CD8-positive, alpha-beta memory T cell (primary cell): ENCODE results near the gene LRGUK. TPM values are rescaled to one million over a fixed set of nuclear protein-coding genes. Genes with fewer than 3 reads are reported as not detected.
"Not testable (repeated sequence)": the region's sequence is repeated elsewhere in the genome, so short reads cannot be mapped to it uniquely, and the experiment has no call there.

Experiments
- CTCF ChIA-PET: fragments of 350-600 bp; sonication (Branson Sonifier 250); formaldehyde crosslinking; loops from one replicate; lab custom pipeline; 2021; ENCODE audit warnings: antibody characterized with exemption; lab: Charles Lee
- POLR2A ChIA-PET: fragments of 350-600 bp; sonication (Branson Sonifier 250); formaldehyde crosslinking; loops from one replicate; lab custom pipeline; 2021; ENCODE audit warnings: antibody characterized with exemption; lab: Charles Lee
- DNase-seq, 5 donors: peaks; one replicate each; pipeline versions ENCODE4 v3.0.0 to v3.0.0-alpha.2; 2020 to 2022; ENCODE audit warnings: mixed read lengths in 1 of 5
- H3K27ac ChIP-seq: one replicate; pipeline ENCODE4 v1.7.0; 2013; ENCODE audit warnings: low read depth, mild to moderate bottlenecking, low read length, moderate library complexity
- H3K27me3 ChIP-seq: 2 replicates; pipeline ENCODE4 v1.7.0; 2013; ENCODE audit warnings: low read length, mild to moderate bottlenecking; ENCODE audit not compliant: insufficient read depth, poor library complexity, severe bottlenecking
- H3K36me3 ChIP-seq: 2 replicates; pipeline ENCODE4 v1.7.0; 2013; ENCODE audit warnings: mild to moderate bottlenecking, low read length, moderate library complexity; ENCODE audit not compliant: insufficient read depth
- H3K4me1 ChIP-seq: 2 replicates; pipeline ENCODE4 v1.7.0; 2013; ENCODE audit warnings: mild to moderate bottlenecking, low read length, moderate library complexity; ENCODE audit not compliant: insufficient read depth
- H3K4me3 ChIP-seq: 2 replicates; pipeline ENCODE4 v1.7.0; 2013; ENCODE audit warnings: mild to moderate bottlenecking, low read length
- H3K9me3 ChIP-seq: 2 replicates; pipeline ENCODE4 v1.7.0; 2013; ENCODE audit warnings: mild to moderate bottlenecking, low read length
- H3K27ac Mint-ChIP-seq, 8 donors: one replicate each; pipeline ENCODE4 v1.8.0; 2020 to 2021; ENCODE audit warnings: mixed read lengths in 8 of 8, mild to moderate bottlenecking in 6 of 8, inconsistent platforms in 3 of 8, moderate library complexity in 3 of 8
- H3K27me3 Mint-ChIP-seq, 2 donors: one replicate each; pipeline ENCODE4 v1.8.0; 2020 to 2021; ENCODE audit warnings: mixed read lengths in 2 of 2, mild to moderate bottlenecking in 1 of 2, moderate library complexity in 1 of 2
- H3K36me3 Mint-ChIP-seq, 3 donors: one replicate each; pipeline ENCODE4 v1.8.0; 2020 to 2021; ENCODE audit warnings: mixed read lengths in 3 of 3, inconsistent platforms in 1 of 3, mild to moderate bottlenecking in 1 of 3
- H3K4me1 Mint-ChIP-seq, 3 donors: one replicate each; pipeline ENCODE4 v1.8.0; 2020 to 2021; ENCODE audit warnings: mixed read lengths in 3 of 3, inconsistent platforms in 1 of 3, mild to moderate bottlenecking in 1 of 3
- H3K4me3 Mint-ChIP-seq, 7 donors: one replicate each; pipeline ENCODE4 v1.8.0; 2020 to 2021; ENCODE audit warnings: mixed read lengths in 7 of 7, mild to moderate bottlenecking in 6 of 7, moderate library complexity in 4 of 7, inconsistent platforms in 2 of 7
- H3K9me3 Mint-ChIP-seq, 5 donors: one replicate each; pipeline ENCODE4 v1.8.0; 2020 to 2022; ENCODE audit warnings: mixed read lengths in 5 of 5, mild to moderate bottlenecking in 3 of 5, moderate library complexity in 2 of 5, inconsistent platforms in 1 of 5
- polyA plus RNA-seq: library from polyadenylated mRNA; unstranded; fragments of 300-500 nt; fragmentation: Illumina TruSeq; gene quantifications from one replicate; pipeline ENCODE4 v1.2.3, GENCODE V29; 2021
- total RNA-seq, 2 experiments: library from RNA; stranded (reverse); gene quantifications; one replicate each; pipeline ENCODE4 v1.2.3, GENCODE V29; 2021

Gene LRGUK
- total and polyA plus RNA-seq, 3 experiments from 2014 or later = 0.18 to 0.31 TPM; not detected in 1

DNA sequence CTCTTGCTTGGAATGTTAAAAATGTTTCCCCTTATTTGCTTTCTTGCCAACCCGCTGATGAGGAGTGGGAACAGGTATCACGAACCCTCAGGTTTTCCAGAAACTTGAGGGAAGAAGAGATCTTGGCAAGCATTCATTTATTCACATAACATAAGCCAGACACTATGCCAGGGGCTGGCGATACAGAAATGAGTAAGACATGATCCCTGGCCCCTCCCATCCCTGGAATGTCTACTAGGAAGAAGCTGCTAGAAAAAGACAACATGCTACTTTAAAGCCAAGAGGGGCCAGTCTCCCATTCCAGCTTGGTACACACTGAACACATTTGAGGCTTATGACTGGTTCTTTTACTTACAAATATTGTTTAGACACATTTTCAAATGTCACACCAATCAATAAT lies 163.1 kb downstream of the LRGUK start:
- CTCF ChIA-PET = no interaction called here
- Histone ChIP-seq H3K4me1 (no peaks in the 10 kb centered on the region), H3K9me3 (no peaks in the 10 kb centered on the region), H3K36me3 (peaks cover 10% of the 10 kb centered on the region), H3K27me3 (no peaks in the 10 kb centered on the region), H3K4me3 (no peak overlapping the region), H3K27ac (no peak overlapping the region)
- Mint-ChIP-seq H3K4me1 (no peaks in the 10 kb centered on the region), H3K27ac (no peak overlapping the region), H3K9me3 (no peaks in the 10 kb centered on the region), H3K36me3 (peaks cover 12 to 28% (median 15%) of the 10 kb centered on the region in 3 donors), H3K27me3 (no peaks in the 10 kb centered on the region), H3K4me3 (no peak overlapping the region)
- no peak for DNase-seq
- POLR2A ChIA-PET = no interaction called here

DNA sequence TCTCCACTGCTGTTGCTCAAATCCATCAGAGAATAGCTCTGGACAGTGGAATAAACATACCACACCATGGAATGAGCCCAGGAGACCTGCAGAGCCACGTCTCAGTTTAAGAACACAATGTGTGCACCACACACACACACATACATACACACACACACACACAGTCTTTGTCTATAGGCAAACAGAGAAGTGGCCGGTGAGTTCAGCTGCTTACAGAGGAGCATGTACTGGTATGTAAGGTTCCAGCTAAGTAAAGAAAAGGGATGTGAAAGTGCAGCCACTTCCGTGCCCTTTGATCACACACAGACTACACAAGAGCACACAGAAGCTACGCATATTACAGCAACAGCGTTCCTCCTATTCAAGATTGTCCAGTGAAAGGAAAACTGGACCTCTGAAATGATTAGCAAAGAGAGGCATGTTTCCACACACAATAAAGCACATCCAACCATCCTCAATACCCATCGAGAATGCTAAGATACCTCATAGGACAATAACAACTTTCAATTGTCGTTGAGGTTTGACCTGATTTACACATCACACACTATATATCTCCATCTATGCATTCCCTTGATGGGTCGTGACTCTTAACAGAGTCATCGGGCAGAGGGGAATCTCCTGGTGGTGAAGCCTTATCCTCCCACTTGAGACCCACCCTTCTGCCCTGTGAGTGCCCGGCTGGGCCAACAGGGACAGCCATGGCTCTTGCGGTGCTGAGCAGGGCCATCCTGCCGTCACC lies 166.0 kb downstream of the LRGUK start:
- no peaks in the 10 kb centered on the region for H3K27me3 ChIP-seq
- peaks cover 10% of the 10 kb centered on the region for H3K36me3 ChIP-seq
- Mint-ChIP-seq H3K9me3 (no peaks in the 10 kb centered on the region), H3K4me1 (no peaks in the 10 kb centered on the region), H3K27ac (peak overlapping the region in 1 of 8 donors; percentile 23), H3K4me3 (no peak overlapping the region), H3K27me3 (no peaks in the 10 kb centered on the region), H3K36me3 (peaks cover 20 to 50% (median 25%) of the 10 kb centered on the region in 3 donors)
- POLR2A ChIA-PET = no interaction called here
- DNase-seq = no peak
- H3K9me3 ChIP-seq = no peaks in the 10 kb centered on the region
- H3K4me3 ChIP-seq = no peak overlapping the region
- no peaks in the 10 kb centered on the region for H3K4me1 ChIP-seq
- no peak overlapping the region for H3K27ac ChIP-seq
- CTCF ChIA-PET = no interaction called here

- peak overlapping the region in 1 of 7 donors; percentile 3 for H3K4me3 Mint-ChIP-seq
- not testable (repeated sequence) for H3K4me1 Mint-ChIP-seq
Observed at GRCh38 chr7:134295982-134296381, 168.8 kb downstream of the LRGUK start.

GRCh38 chr7:134297489-134297888 lies 170.3 kb downstream of the LRGUK start:
- Histone ChIP-seq H3K4me1 (no peaks in the 10 kb centered on the region), H3K36me3 (peaks cover 19% of the 10 kb centered on the region), H3K4me3 (no peak overlapping the region), H3K27ac (no peak overlapping the region), H3K27me3 (no peaks in the 10 kb centered on the region), H3K9me3 (no peaks in the 10 kb centered on the region)
- ChIA-PET CTCF (no interaction called here), POLR2A (no interaction called here)
- no peaks in the 10 kb centered on the region for H3K27me3 Mint-ChIP-seq
- H3K9me3 Mint-ChIP-seq = no peaks in the 10 kb centered on the region
- no peak for DNase-seq
- no peak overlapping the region for H3K27ac Mint-ChIP-seq
- H3K4me3 Mint-ChIP-seq = no peak overlapping the region
- no peaks in the 10 kb centered on the region for H3K4me1 Mint-ChIP-seq
- H3K36me3 Mint-ChIP-seq = peaks cover 20 to 86% (median 44%) of the 10 kb centered on the region in 3 donors

More at GRCh38 chr7:134295982-134296381, 168.8 kb downstream of the LRGUK start:
- peaks cover 19% of the 10 kb centered on the region for H3K36me3 ChIP-seq
- peak overlapping the region in 1 of 8 donors; percentile 58 for H3K27ac Mint-ChIP-seq
- DNase-seq, H3K4me3 ChIP-seq, H3K27me3 Mint-ChIP-seq, POLR2A ChIA-PET, H3K27ac ChIP-seq, CTCF ChIA-PET, H3K9me3 Mint-ChIP-seq, H3K27me3 ChIP-seq, H3K4me1 ChIP-seq, H3K9me3 ChIP-seq: not testable (repeated sequence)
- H3K36me3 Mint-ChIP-seq = peaks cover 20 to 77% (median 36%) of the 10 kb centered on the region in 3 donors

DNA sequence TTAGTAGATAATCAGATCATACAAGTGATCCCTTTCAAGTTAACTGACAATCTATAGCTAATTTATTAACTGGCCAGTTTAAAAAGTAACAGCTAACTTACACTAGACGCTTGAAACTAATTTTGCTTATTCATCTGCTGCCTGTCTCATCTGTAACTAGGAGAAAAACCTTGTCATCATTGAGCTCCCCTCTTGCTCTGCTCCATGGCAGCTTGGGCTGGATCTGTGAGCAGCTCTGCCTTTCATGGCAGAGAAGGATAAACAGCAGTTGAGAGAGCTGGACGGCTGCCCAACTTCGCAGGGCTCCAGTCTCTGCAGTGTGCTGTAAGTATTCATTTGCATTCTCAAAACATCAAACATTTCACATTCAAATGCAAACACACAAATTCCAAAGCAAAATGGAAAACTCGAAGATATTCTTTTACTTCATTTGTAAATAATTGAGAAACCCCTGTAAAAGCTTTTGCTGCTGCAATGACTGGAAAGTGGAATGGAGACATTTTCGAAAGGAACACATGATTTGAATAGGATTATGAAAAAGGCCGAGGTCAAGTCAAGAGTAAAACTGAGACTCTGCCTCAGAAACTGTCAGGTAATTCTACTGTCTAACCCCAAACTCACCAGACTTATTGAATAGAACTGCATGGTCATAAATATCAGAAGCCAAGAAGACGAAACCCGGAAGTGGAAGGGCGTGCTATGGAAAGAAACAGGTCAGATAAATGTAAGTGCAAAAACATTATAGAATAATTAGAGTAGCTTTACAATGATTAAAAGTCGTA lies 172.0 kb downstream of the LRGUK start:
- no peaks in the 10 kb centered on the region for H3K9me3 ChIP-seq
- no peak overlapping the region for H3K27ac Mint-ChIP-seq
- peaks cover 17 to 92% (median 44%) of the 10 kb centered on the region in 3 donors for H3K36me3 Mint-ChIP-seq
- H3K9me3 Mint-ChIP-seq = no peaks in the 10 kb centered on the region
- ChIA-PET POLR2A (no interaction called here), CTCF (no interaction called here)
- H3K4me1 ChIP-seq = no peaks in the 10 kb centered on the region
- no peaks in the 10 kb centered on the region for H3K27me3 Mint-ChIP-seq
- no peaks in the 10 kb centered on the region for H3K4me1 Mint-ChIP-seq
- peaks cover 19% of the 10 kb centered on the region for H3K36me3 ChIP-seq
- no peak overlapping the region for H3K4me3 ChIP-seq
- DNase-seq = no peak
- H3K4me3 Mint-ChIP-seq = no peak overlapping the region
- H3K27ac ChIP-seq = no peak overlapping the region
- H3K27me3 ChIP-seq = no peaks in the 10 kb centered on the region

DNA sequence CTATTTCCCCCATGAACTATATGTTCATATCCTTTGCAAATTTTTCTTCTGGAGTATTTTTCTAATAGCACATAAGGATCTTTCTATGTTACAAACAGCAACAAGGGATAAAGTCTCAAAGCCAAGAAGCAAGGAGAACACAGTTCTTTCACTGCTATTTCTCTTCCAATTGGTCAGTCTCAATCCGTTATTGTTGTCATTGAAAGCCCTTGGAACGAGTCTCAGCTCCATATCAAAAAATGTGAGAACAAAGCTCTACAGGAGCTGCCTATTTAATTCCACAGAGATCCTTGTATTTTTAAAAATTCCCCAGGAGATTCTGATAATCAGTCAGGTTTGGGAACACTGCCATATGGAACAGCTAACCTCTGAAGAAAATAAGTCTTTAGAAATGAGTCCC lies 173.8 kb downstream of the LRGUK start:
- peaks cover 12 to 87% (median 38%) of the 10 kb centered on the region in 3 donors for H3K36me3 Mint-ChIP-seq
- peak overlapping the region in 1 of 8 donors; percentile 36 for H3K27ac Mint-ChIP-seq
- CTCF ChIA-PET = no interaction called here
- H3K9me3 ChIP-seq = no peaks in the 10 kb centered on the region
- POLR2A ChIA-PET = no interaction called here
- no peaks in the 10 kb centered on the region for H3K27me3 ChIP-seq
- H3K4me1 Mint-ChIP-seq = no peaks in the 10 kb centered on the region
- no peaks in the 10 kb centered on the region for H3K27me3 Mint-ChIP-seq
- H3K9me3 Mint-ChIP-seq = no peaks in the 10 kb centered on the region
- H3K27ac ChIP-seq = no peak overlapping the region
- no peak overlapping the region for H3K4me3 Mint-ChIP-seq
- DNase-seq = no peak
- no peaks in the 10 kb centered on the region for H3K4me1 ChIP-seq
- no peak overlapping the region for H3K4me3 ChIP-seq
- peaks cover 14% of the 10 kb centered on the region for H3K36me3 ChIP-seq

GRCh38 chr7:134301592-134301991 lies 174.5 kb downstream of the LRGUK start:
- H3K36me3 Mint-ChIP-seq = peaks cover 11 to 86% (median 34%) of the 10 kb centered on the region in 3 donors
- no peaks in the 10 kb centered on the region for H3K27me3 Mint-ChIP-seq
- Histone ChIP-seq H3K4me1 (no peaks in the 10 kb centered on the region), H3K27me3 (no peaks in the 10 kb centered on the region), H3K4me3 (no peak overlapping the region), H3K36me3 (peaks cover 14% of the 10 kb centered on the region), H3K9me3 (no peaks in the 10 kb centered on the region), H3K27ac (no peak overlapping the region)
- no peak overlapping the region for H3K4me3 Mint-ChIP-seq
- POLR2A ChIA-PET = no interaction called here
- no peak for DNase-seq
- H3K27ac Mint-ChIP-seq = no peak overlapping the region
- H3K9me3 Mint-ChIP-seq = peaks cover 0 to 2% (median 0%) of the 10 kb centered on the region in 5 donors
- CTCF ChIA-PET = no interaction called here
- no peaks in the 10 kb centered on the region for H3K4me1 Mint-ChIP-seq

DNA sequence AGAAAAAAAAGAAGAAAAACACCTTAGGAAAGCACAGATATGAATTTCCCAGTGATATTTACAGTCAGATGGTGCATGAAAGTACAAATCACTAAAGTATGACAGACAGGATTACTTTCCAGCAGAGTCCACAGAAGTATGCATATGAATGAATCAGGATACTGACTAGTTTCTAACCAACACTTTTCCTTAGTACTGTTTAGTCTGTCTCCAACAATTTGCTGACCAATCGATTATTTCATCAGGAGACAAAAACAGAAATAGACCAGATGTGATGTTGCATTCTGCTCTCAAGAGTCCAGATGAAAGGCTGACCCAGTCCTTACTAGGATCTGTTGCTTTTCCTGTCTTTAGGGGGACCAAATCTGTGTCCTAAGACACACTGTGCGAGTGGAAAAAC lies 175.0 kb downstream of the LRGUK start:
- H3K9me3 ChIP-seq = no peaks in the 10 kb centered on the region
- H3K4me1 Mint-ChIP-seq = no peaks in the 10 kb centered on the region
- H3K27me3 Mint-ChIP-seq = no peaks in the 10 kb centered on the region
- no peaks in the 10 kb centered on the region for H3K27me3 ChIP-seq
- H3K9me3 Mint-ChIP-seq = peaks cover 0 to 2% (median 0%) of the 10 kb centered on the region in 5 donors
- H3K36me3 Mint-ChIP-seq = peaks cover 11 to 86% (median 34%) of the 10 kb centered on the region in 3 donors
- H3K4me3 ChIP-seq = no peak overlapping the region
- no peak overlapping the region for H3K27ac Mint-ChIP-seq
- ChIA-PET POLR2A (no interaction called here), CTCF (no interaction called here)
- H3K4me1 ChIP-seq = no peaks in the 10 kb centered on the region
- H3K4me3 Mint-ChIP-seq = no peak overlapping the region
- no peak overlapping the region for H3K27ac ChIP-seq
- H3K36me3 ChIP-seq = peaks cover 14% of the 10 kb centered on the region
- no peak for DNase-seq
